GM18870 (cell line): ENCODE measurements around the gene KCNIP3.
"Not testable (repeated sequence)": the region's sequence is repeated elsewhere in the genome, so short reads cannot be mapped to it uniquely, and the experiment has no call there.

Experiments used
- ATAC-seq: cut with Tn5 transposase; IDR thresholded peaks from one replicate; pipeline ENCODE4 v1.9.1; 2021; ENCODE audit warnings: moderate library complexity; ENCODE audit not compliant: unreplicated experiment

The KCNIP3 gene

DNA sequence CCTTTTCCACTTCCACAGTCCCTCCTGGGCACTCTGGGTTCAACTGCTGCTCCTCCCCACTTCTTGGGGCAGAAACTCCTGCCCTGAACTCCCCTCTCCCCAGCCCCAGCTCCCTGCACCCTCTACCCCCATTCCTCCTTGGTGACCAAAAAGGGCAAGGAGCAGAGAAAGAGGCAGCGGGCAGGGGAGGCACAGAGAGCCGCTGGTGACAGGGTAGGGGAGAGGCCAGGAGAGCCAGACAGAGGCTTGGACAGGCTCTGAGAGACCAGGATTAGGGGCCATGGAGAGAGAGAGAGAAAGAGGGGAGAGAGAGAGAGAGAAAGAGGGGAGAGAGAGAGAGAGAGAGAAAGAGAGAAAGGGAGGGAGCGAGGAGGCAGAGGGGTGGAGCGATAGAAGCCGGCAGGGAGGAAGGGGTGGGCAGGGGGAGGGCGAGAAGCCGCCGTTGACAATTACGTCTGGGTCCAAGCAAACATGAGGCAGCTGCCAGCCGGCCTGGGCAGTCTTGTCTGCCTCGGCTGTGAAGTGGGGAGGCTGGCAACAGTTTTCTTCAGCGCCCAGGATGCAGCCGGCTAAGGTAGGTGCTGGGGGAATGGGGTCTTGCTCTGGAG, at the start of gene KCNIP3:
Gene KCNIP3 (plus strand): TSS at position 468 of the 608 bp plus-strand sequence. CDS start 92 bp downstream, at position 560.
- no peak for ATAC-seq

- no peak for ATAC-seq
These were observed 38.9 kb upstream of the KCNIP3 start for GRCh38 chr2:95258271-95258670.

DNA sequence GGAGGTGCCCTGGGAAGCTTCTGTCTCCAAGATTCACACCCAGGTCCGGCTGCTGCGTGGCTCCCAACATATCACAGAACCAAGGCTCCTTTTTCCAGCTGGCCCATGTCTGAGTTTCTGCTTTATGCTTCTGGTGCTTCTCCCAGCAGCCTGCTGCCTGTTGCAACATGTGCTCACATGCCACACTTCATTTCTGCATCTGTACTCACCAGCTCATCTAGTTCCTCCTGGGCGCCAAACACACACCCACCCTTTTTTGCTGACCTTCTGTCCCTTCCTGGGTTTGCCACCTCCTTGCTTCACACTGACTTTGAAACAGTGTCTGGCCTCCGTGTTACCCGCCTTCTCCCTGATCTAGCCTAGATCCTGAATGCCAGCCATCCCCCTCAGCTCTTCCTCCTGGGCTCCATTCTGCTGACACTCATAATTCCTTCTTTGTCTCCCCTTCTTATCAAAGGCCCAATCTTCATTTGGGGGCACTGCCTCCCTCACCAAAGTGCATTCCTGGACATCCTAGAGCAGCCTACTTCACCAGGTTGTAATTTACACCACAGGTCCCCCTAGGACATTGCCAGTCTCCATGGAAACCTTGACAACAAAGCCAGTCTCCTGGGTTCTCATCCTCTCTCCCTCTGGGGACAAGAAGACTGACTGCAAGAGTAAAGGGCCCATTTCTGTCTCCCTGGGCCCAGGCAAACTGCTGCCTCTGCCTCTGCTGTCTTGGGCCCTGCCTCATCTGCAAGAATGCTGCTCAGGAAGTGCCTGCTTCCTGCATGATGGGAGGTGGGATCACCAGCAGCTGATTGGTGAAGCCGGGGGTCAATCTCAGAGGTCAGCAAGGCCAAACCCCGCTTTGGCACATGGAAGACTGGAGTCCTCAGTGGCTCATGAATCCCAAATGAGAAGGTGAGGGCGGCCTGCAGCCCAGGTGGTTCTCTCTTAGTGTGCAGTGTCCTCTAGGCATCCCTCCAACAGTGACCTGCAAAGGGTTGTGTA, 36.8 kb upstream of the KCNIP3 start:
- no peak for ATAC-seq

- no peak for ATAC-seq
These were observed 35.5 kb upstream of the KCNIP3 start for GRCh38 chr2:95261602-95262001.

DNA sequence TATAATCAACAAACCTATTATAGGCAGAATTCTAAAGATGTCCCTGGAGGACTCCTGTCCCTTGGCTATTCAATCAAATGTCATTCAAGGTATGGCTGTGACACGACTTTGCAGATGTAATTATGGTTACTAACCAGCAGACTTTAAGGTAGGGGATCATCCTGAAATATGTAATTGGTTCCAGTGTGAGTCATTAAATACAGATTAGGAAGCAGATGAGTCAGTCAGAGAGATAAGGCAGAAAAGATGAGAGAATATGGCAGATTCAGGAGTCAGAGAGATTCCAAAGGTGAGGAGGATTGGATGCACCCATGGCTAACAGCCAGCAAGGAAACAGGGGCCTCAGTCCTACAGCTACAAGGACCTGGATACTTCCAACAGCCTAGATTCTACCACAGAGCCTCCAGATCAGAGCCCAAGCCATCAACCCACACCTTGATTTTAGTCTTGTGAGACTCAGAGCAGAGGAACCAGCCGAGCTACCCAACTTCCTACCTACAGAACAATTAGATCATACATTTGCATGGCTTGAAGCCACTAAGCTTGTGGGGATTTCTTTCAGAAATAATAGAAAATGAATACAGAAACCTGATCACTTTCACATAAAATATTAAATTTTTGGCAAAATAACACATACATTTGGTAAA, 34.1 kb upstream of the KCNIP3 start:
- ATAC-seq = no peak

GRCh38 chr2:95264624-95265023, 32.5 kb upstream of the KCNIP3 start:
- no peak for ATAC-seq

DNA sequence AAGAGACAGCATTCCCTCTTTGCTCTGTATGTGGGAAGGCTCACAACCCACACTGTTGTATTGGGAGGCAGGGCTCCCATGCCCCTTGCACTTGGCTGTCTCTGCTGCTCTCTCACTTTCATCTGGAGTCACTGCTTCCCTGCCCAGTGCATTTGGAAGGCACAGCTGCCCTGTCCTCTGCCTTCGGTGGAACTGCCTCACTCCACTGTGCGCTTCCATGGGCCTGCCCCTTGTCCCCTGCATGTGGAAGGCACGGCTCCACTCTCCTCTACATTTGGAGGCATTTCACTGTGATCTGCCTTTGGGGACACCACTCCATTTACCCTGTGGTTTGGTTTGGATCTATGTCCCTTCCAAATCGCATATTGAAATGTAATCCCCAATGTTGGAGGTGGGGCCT, 32.0 kb upstream of the KCNIP3 start:
- ATAC-seq = no peak

DNA sequence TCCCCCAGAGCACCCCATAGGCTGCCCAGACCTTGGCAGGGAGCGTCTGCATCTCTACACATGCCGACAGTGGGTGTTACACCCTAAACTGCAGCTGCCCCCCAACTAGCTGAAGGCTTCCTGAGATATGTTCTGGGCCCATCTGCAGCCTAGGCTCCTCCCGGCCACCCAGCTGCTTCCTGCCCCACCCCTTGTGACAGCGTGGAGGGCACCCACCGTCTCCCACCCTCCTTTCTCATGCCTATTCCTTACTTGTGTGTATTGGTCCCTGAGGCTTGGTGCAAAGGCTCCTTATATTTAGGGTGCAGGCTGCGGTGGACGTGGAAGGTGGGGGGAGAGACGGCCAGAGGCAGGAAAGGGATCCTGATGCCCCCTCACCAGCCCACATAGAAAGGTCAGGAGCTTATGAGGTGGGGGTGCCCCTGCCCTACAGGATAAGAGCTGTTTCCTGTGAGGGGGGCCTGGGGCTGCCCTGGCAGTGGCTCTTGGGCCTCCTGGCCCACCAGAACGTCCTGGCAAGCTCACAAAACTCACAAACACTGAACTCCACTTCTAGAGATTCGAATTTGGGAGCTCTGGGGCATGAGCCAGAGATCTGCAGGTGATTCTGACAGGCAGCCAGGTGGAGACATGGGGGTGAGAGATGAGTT, 30.2 kb upstream of the KCNIP3 start:
- no peak for ATAC-seq

GRCh38 chr2:95267458-95268210, 29.5 kb upstream of the KCNIP3 start:
- no peak for ATAC-seq

DNA sequence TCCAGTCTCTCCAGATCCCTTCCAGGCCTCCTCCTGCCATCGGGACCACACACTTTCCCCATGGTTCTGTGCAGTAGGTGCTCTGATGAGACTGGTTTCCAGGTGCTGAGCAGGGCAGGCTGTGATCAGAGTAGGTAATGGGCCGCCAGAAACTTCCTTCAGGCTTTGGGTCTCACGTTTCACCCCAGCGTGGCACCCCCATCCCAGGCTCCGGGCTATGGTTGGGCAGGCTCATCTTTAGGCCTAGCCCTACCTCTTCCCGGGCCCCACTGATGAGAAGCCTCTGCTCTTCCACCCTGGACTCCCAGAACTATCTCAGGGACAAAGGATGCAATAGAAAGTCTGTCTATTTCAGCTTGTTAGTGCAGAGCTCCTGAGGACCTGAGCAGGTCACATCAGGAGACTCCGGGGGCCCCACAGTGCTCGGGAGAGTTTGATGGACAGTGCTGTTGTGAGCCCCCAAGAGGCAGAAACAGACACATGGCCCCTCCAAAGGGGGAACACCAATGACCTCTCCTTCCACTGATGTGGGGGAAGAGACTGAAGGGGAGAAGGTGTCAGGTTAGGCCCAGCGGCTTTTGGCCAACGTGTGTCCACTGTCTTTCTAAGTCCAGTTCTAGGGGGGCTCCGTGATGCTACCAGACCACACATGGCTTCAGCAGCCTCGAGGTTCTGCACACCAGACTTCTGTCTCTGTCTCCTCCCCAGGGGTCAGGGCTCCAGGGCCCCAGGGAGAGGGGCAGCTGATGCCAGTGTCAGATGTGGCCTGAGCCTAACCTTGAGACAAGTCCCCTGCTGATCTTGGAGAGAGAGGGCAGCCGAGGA, 28.7 kb upstream of the KCNIP3 start:
- no peak for ATAC-seq

DNA sequence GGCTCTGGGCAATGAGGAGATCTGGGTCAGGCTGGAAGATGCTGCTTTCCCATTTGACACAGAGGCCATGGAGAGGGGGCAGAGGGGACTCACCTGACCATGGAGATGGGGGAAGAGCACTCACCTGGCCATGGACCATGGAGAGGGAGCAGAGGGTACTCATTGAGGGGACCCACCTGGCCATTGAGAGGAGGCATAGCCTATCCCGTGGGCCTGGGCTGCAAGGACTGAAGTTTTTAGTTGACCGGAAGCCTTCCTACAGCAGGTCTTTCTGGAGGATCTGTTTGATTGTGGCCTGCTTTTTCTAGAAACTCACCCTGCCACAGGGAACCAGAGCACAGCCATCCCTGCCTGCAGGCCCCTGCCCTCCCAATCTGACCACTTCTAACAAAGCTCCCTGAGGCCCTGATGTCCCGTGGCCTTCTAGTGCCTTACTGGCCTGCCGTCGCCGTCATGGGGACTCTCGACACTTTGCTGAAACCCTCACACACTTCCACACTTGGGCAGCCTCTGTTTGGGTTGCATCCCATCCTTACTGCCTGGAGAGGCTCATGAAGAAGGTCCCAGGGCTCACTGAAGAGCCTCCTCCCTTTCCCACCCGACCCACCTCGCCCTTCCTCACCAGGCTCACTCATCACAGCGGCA, 28.0 kb upstream of the KCNIP3 start:
- ATAC-seq = no peak

GRCh38 chr2:95269745-95270144, 27.4 kb upstream of the KCNIP3 start:
- ATAC-seq = not testable (repeated sequence)

DNA sequence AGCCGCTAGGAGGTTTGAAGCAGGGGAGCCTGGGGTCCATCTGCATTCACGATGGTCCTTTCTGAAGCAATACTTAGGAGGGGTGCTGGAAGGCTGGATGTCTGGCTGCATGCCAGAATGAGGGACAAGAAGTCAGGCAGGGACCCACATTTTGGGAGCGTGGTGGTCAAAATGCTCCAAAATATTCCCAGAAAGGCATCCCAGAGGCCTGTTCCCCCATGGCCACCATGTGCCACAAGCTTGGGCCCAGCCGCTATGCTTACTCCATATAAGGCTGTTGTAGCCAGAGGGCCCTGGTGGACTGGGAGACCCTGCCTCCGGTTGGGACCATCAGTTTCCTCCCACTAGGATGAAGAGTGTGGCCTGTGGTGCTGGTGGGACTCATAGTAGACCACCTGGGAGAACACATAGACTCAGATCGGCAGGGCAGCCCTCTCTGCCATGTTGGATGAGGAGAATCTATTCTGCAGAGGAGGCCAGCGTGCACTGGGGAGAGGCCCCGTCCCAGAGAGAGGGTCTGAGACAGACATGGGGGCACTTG, 26.5 kb upstream of the KCNIP3 start:
- no peak for ATAC-seq

DNA sequence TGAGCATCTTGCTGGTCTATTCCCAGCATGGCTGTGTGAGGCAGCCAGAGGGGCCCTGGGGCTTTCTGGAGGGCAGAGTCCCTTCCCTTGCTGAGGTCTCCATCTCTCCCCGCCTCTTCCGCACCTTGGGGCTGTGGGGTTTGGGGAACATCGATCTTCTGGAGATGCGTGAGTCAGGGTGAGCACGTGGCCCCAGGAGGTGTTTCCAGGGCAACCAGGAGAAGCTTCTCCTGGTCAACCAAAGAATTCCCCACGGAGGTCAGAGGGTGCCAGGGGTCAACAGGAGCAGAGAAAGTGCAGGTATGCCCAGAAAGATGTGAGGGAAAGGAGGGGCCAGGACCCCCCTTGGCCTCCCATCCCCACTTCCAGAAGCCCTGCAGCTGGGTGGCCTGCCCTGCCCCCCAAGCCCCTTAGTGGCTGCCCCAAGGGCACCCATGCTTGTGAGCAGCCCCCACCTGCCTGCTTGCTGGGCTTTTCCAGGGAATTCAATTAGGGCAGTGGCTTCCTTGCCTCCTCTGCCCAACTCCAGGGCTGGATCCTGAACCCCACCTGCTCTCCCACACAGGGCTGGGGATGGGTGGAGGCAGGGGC, 25.7 kb upstream of the KCNIP3 start:
- no peak for ATAC-seq

- no peak for ATAC-seq
These were observed 24.8 kb upstream of the KCNIP3 start for GRCh38 chr2:95272299-95272751.

DNA sequence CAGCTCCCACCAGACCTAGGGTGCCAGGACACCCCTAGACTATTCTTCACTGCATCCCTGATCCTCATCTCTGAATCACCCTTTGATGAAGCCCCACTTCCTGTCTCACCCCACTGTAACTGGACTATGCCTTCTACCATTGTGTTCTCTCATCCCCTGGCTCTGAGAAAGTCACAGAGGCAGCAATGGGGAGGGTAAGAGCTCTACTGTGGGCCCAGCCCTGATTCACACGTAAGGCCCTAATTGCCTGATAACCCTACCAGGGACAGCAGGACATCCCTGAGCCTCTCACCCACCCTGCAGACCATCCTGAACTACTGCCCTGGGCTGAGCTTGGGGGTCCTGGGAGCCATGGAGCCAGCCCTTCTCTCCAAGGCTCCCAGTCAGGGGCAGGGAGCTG, 24.4 kb upstream of the KCNIP3 start:
- no peak for ATAC-seq

- ATAC-seq = no peak
These were observed 23.4 kb upstream of the KCNIP3 start for GRCh38 chr2:95273566-95274290.
